Spleen (tissue), 11 donors: ENCODE results near the gene SRP68. TPM values are rescaled to one million over a fixed set of nuclear protein-coding genes. Genes with fewer than 3 reads are reported as not detected.
"Not testable (repeated sequence)": the region's sequence is repeated elsewhere in the genome, so short reads cannot be mapped to it uniquely, and the experiment has no call there.

ENCODE experiments used
- DNase-seq: peaks from one replicate; pipeline ENCODE4 v3.0.0-alpha.2; 2020
- H3K27ac ChIP-seq, 8 donors: fragments of 200-600 bp; sonication (generic) in 7 of 8; 1 replicate in 4 of 8; 2 replicates in 4 of 8; pipeline versions ENCODE4 v1.5.0 to v1.8.0; 2016 to 2021; ENCODE audit warnings: inconsistent platforms in 4 of 8, mild to moderate bottlenecking in 4 of 8, moderate library complexity in 1 of 8
- H3K27me3 ChIP-seq, 7 donors: fragments of 200-600 bp; sonication (generic) in 6 of 7; replicated peaks in 1 of 7; 1 replicate in 4 of 7; 2 replicates in 3 of 7; pipeline versions ENCODE4 v1.5.0 to v1.8.0; 2016 to 2021; ENCODE audit warnings: inconsistent platforms in 3 of 7, mild to moderate bottlenecking in 1 of 7
- H3K36me3 ChIP-seq, 6 donors: fragments of 200-600 bp; sonication (generic) in 5 of 6; 1 replicate in 4 of 6; 2 replicates in 2 of 6; pipeline versions ENCODE4 v1.5.0 to v1.8.0; 2016 to 2021; ENCODE audit warnings: inconsistent platforms in 2 of 6
- H3K4me1 ChIP-seq, 6 donors: fragments of 200-600 bp; sonication (generic) in 5 of 6; 1 replicate in 3 of 6; 2 replicates in 3 of 6; pipeline versions ENCODE4 v1.5.0 to v1.8.0; 2016 to 2021; ENCODE audit warnings: inconsistent platforms in 3 of 6
- H3K4me3 ChIP-seq, 8 donors: fragments of 200-600 bp; sonication (generic) in 7 of 8; 1 replicate in 4 of 8; 2 replicates in 4 of 8; pipeline versions ENCODE4 v1.5.0 to v1.8.0; 2016 to 2021; ENCODE audit warnings: inconsistent platforms in 4 of 8, mild to moderate bottlenecking in 4 of 8, moderate library complexity in 2 of 8
- H3K9me3 ChIP-seq, 8 donors: fragments of 200-600 bp; sonication (generic) in 7 of 8; 1 replicate in 4 of 8; 2 replicates in 4 of 8; pipeline versions ENCODE4 v1.5.0 to v1.8.0; 2016 to 2021; ENCODE audit warnings: inconsistent platforms in 4 of 8
- POLR2A ChIP-seq, 3 donors: fragments of 450-650 bp; IDR thresholded peaks; one replicate each; pipeline ENCODE4 v1.5.1; 2017; ENCODE audit warnings: antibody characterized with exemption in 3 of 3, mild to moderate bottlenecking in 1 of 3
- POLR2AphosphoS5 ChIP-seq, 3 donors: sonication (generic); formaldehyde crosslinking; IDR thresholded peaks; one replicate each; pipeline ENCODE4 v1.5.1; 2017; ENCODE audit warnings: antibody characterized with exemption in 3 of 3
- WGBS, 5 donors: extraction: QIAGEN DNeasy Blood & Tissue Kit in 3 of 5; methylation state at CpG; one replicate each; pipeline versions ENCODE4 v1.1.5 to v1.1.7; 2013 to 2018; 5-methylcytosine and 5-hydroxymethylcytosine counted together
- intact Hi-C: fragments of 100-400 bp; cut with DNase I; formaldehyde crosslinking; loops from one replicate; pipeline ENCODE4 v1.15.0; 2023; ENCODE audit warnings: low total_unique reads
- polyA plus RNA-seq, 3 donors: library from polyadenylated mRNA; stranded (reverse); fragments of 200-250 nt; gene quantifications; one replicate each; pipeline ENCODE4 v1.2.1, GENCODE V29; 2013
- total RNA-seq, 7 donors: library from RNA; depleted of rRNA in 3 of 7; stranded (reverse); fragments of >200 nt in 3 of 7; fragmentation: NEBNext Ultra II Directional in 4 of 7; extraction: Animal tissue kit (Norgen Biotek cat#: 25700) in 4 of 7; gene quantifications; one replicate each; pipeline versions ENCODE4 v1.1.0 to v1.2.1, GENCODE V29; 2016 to 2021
- TF ChIP-seq, protein P1 (sequence below), 11 experiments: fragments of 200-600 bp in 7 of 11; fragments of 450-650 bp in 4 of 11; sonication (generic) in 4 of 11; IDR thresholded peaks in 8 of 11; conservative IDR thresholded peaks in 3 of 11; 1 replicate in 7 of 11; 2 replicates in 4 of 11; pipeline versions ENCODE4 v1.4.0 to v1.8.0; 2016 to 2021; ENCODE audit warnings: antibody characterized with exemption in 11 of 11, inconsistent platforms in 4 of 11, mild to moderate bottlenecking in 1 of 11
- donor health status: healthy with polysubstance abuse.
- donor health status: DM: no; HTN: no; CAD: no; lungs with moderate emphysema.
- donor health status: DM: no; HTN: no; CAD: no.
- donor health status: Bipolar disorder and iron deficiency.
- donor health status: healthy.
- donor health status: DM: no; HTN: no; CAD: no.
- donor health status: DM: yes; HTN: yes; CAD: no.

Gene SRP68
- total and polyA plus RNA-seq, 10 donors = 24.5 to 62.0 (median 49.4) TPM

GRCh38 chr17:76048025-76048605 is 24.2 kb downstream of the SRP68 start:
- Histone ChIP-seq H3K36me3 (peaks cover 12 to 100% (median 95%) of the 10 kb centered on the region in 6 donors), H3K27me3 (no peaks in the 10 kb centered on the region), H3K4me3 (no peak overlapping the region), H3K9me3 (no peaks in the 10 kb centered on the region), H3K4me1 (peaks cover 0 to 4% (median 0%) of the 10 kb centered on the region in 6 donors), H3K27ac (no peak overlapping the region)
- intact Hi-C loops = no loop called here
- DNase-seq = no peak
- TF ChIP-seq, protein P1, sequence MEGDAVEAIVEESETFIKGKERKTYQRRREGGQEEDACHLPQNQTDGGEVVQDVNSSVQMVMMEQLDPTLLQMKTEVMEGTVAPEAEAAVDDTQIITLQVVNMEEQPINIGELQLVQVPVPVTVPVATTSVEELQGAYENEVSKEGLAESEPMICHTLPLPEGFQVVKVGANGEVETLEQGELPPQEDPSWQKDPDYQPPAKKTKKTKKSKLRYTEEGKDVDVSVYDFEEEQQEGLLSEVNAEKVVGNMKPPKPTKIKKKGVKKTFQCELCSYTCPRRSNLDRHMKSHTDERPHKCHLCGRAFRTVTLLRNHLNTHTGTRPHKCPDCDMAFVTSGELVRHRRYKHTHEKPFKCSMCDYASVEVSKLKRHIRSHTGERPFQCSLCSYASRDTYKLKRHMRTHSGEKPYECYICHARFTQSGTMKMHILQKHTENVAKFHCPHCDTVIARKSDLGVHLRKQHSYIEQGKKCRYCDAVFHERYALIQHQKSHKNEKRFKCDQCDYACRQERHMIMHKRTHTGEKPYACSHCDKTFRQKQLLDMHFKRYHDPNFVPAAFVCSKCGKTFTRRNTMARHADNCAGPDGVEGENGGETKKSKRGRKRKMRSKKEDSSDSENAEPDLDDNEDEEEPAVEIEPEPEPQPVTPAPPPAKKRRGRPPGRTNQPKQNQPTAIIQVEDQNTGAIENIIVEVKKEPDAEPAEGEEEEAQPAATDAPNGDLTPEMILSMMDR (IDR thresholded peaks at IDR 0.05 in 8 of 11, conservative IDR thresholded peaks at IDR 0.05 in 3 of 11) = no peak
- TF ChIP-seq POLR2AphosphoS5 (IDR thresholded peaks at IDR 0.05) (no peak), POLR2A (IDR thresholded peaks at IDR 0.05) (no peak)
- 64 to 88% (median 79%) methylated on average over 9 of the region's 9 CpGs for WGBS, 5 donors

- intact Hi-C loops = no loop called here
- Histone ChIP-seq H3K27ac (no peak overlapping the region), H3K4me1 (no peaks in the 10 kb centered on the region), H3K36me3 (peaks cover 12 to 100% (median 100%) of the 10 kb centered on the region in 6 donors), H3K4me3 (no peak overlapping the region), H3K9me3 (no peaks in the 10 kb centered on the region), H3K27me3 (no peaks in the 10 kb centered on the region)
- WGBS, 5 donors = 92 to 97% (median 94%) methylated on average over 8 of the region's 8 CpGs
- no peak for TF ChIP-seq POLR2A (IDR thresholded peaks at IDR 0.05)
- no peak for DNase-seq
Measured at GRCh38 chr17:76046064-76046463, 26.3 kb downstream of the SRP68 start.

DNA sequence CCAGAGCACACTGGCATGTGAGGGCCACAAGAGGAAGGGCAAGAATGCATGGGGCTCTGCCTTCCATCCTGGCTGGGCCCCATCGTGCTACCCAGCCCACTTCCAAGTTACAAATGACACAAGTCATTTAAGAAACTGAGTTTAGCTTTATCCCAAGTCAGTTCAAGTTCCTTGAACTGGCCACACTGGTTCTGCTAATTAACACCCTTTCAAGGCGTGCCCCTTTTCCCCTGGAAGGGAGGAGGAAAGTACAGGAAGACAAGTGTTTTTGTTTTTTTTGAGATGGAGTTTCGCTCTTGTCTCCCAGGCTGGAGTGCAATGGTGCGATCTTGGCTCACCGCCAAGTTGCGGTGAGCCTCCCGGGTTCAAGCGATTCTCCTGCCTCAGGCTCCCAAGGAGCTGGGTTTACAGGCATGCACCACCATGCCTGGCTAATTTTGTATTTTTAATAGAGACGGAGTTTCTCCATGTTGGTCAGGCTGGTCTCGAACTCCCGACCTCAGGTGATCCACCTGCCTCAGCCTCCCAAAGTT is 27.8 kb downstream of the SRP68 start:
- WGBS, 5 donors = 90 to 98% (median 94%) methylated on average over 11 of the region's 11 CpGs
- H3K27ac ChIP-seq, H3K4me3 ChIP-seq, H3K4me1 ChIP-seq, H3K9me3 ChIP-seq, DNase-seq, H3K27me3 ChIP-seq, intact Hi-C loops: not testable (repeated sequence)
- H3K36me3 ChIP-seq = peaks cover 12 to 100% (median 100%) of the 10 kb centered on the region in 6 donors

- H3K4me1 ChIP-seq, intact Hi-C loops, H3K27ac ChIP-seq, H3K27me3 ChIP-seq, H3K9me3 ChIP-seq, H3K4me3 ChIP-seq, DNase-seq: not testable (repeated sequence)
- 97 to 100% (median 97%) methylated on average over 3 of the region's 3 CpGs for WGBS, 5 donors
- peaks cover 12 to 100% (median 100%) of the 10 kb centered on the region in 6 donors for H3K36me3 ChIP-seq
Measured at GRCh38 chr17:76042868-76043267, 29.4 kb downstream of the SRP68 start.

DNA sequence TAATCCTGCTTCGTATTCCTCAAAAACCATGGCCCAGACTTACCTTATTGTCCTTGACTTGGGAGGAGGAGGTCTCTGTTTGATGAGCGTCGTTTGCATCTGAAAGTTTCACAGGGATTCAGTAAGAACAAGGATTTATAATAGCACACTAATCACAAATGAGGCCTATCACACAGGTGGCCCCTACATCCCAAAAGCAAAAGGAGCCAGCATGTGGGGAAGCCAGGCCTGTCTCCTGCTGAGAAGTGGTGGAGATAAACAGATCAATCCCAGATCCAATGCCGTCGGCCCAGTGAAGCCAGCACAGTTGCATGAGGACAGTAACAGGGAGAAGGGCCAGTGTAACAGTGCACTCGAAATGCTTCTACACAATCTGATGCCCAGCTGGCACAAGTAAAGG is 31.9 kb downstream of the SRP68 start:
- Histone ChIP-seq H3K4me3 (no peak overlapping the region), H3K27me3 (no peaks in the 10 kb centered on the region), H3K4me1 (no peaks in the 10 kb centered on the region), H3K9me3 (no peaks in the 10 kb centered on the region), H3K27ac (no peak overlapping the region), H3K36me3 (peaks cover 4 to 91% (median 77%) of the 10 kb centered on the region in 6 donors)
- DNase-seq = no peak
- WGBS, 5 donors = 70 to 92% (median 85%) methylated on average over 6 of the region's 6 CpGs
- TF ChIP-seq, protein P1 (IDR thresholded peaks at IDR 0.05 in 8 of 11, conservative IDR thresholded peaks at IDR 0.05 in 3 of 11) = no peak
- no peak for TF ChIP-seq POLR2A (IDR thresholded peaks at IDR 0.05)
- no peak for TF ChIP-seq POLR2AphosphoS5 (IDR thresholded peaks at IDR 0.05)
- intact Hi-C loops = no loop called here
